HG02852 (cell line): ENCODE results near the gene PDCD1.
A peak's percentile ranks its signal among the peaks of the same experiment; 100 is the strongest.
"Not testable (repeated sequence)": the region's sequence is repeated elsewhere in the genome, so short reads cannot be mapped to it uniquely, and the experiment has no call there.

Experiments used
- ATAC-seq: cut with Tn5 transposase; IDR thresholded peaks from one replicate; pipeline ENCODE4 v1.9.1; 2021; ENCODE audit warnings: mild to moderate bottlenecking, moderate library complexity; ENCODE audit not compliant: unreplicated experiment

The PDCD1 gene

DNA sequence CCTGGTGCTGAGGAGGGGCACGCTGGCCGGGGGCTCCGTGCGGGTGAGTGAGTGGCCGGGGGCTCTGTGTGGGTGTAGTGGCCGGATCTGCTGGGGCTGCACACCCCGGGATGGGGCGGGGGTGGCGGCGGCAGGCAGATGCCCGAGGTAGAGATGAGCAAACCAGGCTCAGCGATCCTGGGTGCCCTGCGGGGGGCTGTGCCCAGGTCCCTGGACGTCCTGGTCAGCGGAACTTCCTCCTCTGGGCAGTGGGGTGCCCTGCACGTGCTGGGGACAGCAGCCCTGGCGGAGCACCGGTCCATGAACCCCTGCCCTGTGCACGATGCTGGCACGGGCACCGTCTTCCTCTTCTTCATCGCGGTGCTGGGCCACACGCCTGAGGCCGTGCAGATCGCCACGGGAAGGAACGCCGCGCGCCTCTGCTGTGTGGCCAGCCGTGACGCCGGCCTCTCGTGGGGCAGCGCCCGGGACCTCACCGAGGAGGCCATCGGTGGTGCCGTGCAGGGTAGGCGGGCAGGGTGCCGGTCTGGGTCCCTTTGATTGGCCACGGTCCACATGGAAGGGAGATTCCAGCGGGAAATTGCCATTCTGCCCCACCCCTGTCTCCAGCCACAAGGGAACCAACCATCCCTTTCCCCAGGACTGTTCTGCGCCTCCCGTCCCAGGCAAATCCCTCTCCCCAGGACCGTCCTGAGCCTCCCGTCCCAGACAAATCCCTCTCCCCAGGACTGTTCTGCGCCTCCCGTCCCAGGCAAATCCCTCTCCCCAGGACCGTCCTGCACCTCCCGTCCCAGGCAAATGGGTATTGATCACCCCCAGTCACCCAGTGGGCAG lies 43.8 kb downstream of the PDCD1 start:
- ATAC-seq: no peak

DNA sequence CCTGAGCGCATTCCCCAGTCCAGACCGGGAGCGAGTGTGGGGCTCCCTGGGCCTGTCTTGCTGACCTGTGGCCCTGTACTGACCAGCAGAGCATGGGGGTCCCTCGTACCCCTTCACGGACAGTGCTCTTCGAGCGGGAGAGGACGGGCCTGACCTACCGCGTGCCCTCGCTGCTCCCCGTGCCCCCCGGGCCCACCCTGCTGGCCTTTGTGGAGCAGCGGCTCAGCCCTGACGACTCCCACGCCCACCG lies 44.4 kb downstream of the PDCD1 start:
- no peak for ATAC-seq

DNA sequence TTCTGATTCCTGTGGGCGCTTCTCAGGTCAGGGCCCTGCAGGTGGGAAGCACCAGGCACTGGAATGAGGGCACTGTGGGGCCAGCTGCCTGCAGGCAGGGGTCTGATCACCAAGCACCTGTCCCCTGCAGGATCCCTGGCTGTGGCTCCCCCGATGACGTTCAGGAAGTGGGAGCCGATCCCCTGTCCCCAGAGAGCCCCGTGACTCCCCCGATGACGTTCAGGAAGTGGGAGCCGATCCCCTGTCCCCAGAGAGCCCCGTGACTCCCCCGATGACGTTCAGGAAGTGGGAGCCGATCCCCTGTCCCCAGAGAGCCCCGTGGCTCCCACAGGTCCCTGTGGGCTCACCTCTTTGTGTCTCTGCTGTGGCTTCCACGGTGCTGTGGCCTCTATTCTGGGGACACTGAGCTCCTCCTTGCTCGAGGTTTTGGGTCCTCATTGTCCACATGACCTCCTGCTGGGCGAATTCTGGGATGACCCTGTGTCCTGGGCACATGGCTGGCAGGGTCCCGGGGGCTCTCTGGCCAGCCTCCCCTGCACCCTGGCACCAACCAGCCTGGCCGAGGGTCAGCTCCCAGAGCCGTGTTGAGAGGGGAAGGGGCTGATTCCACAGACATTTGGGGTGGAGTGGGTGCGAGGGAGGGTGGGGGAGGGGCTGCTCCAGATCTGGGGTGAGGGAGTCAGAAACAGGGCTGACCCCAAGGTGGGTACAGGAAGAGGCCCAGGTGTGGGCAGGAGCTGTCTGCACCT lies 44.9 kb downstream of the PDCD1 start:
- no peak for ATAC-seq

DNA sequence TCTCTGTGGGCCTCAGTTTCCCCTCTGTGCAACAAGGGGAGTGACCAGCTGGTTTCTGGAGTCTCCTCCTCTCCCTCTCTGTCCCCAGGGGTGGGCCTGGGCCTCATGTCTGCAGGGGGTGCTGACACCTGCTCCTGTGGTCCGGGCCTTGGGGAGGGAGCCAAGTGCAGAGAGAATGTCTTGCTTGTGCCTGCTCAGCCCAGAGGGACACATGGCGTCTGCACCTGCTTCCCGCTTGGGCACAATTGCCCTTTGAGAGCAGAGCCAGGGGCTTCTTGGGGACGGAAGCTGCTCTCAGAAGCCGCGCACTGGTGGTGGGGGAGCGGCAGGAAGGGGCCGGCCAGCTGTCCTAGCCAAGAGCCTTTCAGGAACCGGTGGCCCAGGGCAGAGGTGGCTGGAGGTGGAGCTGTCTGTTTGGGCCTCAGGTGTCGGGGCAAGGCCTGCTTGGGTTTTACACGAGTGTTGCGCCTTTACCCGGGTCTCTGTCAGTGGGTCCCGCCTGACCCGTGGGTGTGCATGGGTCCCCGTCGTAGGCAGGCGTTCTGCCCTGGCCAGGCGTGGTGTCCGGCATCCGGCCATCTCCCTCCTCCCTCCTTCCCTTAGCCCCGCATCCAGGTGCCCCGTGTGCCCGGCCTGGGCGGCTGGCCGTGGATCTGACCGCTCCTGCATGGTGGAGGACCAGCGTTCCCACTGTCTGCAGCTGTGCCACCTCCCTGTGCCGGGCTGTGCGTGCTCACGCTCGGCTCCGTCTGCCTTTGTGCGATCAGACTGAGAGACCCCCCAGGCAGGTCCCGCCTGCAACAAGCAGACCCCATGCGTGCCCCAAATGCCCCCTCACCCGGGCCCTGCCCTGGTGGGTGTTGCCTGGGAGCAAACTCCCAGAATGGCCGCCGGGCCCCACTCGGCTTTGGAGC lies 45.7 kb downstream of the PDCD1 start:
- ATAC-seq: no peak

DNA sequence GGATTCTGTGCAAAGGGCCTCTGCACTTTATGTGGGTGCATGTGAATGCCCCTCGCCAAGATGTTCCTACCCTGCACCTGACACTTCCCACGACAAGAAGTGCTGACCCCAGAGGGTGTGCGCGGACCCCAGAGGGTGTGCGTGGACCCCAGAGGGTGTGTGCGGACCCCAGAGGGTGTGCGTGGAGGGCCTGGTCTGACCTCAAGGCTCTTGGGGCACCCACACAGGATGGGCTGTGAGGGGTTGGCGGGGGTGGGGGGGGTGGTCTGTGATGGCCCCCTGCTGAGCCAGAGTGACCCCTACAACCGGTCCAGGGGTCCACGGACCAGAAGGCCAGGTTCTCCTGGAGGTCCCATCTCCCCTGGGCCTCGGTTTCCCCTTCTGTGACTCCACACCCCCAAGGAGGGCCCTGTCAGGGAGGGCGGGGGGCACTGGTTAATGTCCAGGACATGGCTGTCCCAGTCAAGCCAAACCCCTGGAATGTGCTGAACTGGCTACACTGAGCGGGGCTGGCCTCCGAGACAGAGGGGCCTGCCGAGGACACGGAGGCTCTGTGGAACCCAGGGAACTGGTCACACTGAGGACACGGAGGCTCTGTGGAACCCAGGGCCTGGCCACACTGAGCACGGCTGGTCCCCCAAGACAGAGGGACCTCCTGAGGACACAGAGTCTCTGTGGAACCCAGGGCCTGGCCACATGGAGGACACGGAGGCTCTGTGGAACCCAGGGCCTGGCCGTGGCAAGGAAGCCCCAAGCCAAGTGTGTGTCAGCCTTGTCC lies 46.6 kb downstream of the PDCD1 start:
- no peak for ATAC-seq

DNA sequence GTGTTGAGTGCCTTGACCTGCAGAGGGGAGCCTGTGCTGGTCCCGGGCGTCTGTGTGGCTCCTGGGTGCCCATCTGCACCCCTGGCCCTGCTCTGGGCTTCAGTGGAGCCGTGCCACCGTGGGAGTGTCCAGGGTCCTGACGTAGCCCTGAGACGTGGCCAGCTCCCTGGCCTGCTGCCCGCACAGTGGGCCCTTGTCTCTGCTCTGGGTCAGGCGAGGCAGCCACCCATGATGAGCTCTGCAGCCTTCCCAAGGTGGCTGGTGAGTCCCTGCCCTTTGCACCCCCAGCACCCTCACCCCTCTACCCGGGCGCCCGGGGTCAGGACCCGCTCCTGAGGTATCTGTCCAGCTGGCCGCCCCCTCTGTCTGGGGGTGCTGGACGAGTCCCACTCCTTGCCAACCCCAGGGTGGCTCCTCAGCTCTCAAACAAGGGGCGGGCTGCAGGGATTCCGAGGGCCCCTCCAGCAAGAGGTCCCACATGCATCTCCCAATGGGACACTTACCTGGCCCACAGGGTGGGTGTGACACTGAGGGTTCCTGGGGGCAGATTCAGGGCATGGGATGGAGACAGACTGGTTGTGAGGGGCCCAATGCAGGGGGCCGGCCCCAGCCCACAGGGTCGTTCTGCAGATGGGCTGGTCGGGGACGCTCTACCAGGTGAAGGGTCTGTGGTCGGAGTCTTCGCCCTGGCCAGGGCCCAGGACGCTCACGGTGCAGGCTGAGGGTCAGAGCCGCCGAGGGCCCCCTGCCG lies 47.3 kb downstream of the PDCD1 start:
- ATAC-seq: no peak

DNA sequence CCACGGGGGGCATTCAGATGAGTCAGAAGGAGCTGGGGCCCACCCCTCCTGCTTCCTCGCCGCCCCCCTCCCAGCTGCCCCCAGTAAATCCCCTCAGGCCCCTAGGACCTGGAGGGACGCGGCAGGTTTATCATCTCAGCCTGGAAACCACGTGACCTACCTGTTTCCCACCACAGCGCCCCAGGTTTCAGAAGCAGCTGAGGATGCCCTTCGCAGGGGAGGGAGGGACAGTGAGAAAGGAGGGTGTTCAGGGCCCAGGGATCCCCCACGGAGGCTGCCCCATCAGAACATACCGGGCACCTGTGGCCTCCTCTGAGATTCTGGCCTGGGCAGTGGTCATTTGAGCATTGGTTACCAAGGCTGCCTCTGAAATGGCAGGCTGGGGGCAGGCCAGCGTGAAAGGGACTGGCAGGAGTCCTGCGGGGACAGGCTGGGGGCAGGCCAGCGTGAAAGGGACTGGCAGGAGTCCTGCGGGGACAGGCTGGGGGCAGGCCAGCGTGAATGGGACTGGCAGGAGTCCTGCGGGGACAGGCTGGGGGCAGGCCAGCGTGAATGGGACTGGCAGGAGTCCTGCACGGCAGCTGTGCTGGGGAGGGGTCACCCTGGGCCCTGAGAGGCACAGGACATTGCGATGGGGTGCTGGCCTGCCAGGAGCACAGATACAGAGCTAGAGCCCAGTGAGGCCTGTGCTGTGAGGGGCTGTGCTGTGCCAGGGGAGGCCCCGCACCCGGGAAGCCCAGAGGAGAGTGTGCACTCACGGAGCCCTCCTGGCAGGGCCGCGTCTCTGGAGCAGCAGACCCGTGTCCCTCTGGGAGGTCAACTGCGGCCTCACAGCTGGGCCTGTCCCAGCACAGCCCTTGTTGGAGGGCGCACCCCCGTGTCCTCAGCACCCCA lies 48.1 kb downstream of the PDCD1 start:
- no peak for ATAC-seq

DNA sequence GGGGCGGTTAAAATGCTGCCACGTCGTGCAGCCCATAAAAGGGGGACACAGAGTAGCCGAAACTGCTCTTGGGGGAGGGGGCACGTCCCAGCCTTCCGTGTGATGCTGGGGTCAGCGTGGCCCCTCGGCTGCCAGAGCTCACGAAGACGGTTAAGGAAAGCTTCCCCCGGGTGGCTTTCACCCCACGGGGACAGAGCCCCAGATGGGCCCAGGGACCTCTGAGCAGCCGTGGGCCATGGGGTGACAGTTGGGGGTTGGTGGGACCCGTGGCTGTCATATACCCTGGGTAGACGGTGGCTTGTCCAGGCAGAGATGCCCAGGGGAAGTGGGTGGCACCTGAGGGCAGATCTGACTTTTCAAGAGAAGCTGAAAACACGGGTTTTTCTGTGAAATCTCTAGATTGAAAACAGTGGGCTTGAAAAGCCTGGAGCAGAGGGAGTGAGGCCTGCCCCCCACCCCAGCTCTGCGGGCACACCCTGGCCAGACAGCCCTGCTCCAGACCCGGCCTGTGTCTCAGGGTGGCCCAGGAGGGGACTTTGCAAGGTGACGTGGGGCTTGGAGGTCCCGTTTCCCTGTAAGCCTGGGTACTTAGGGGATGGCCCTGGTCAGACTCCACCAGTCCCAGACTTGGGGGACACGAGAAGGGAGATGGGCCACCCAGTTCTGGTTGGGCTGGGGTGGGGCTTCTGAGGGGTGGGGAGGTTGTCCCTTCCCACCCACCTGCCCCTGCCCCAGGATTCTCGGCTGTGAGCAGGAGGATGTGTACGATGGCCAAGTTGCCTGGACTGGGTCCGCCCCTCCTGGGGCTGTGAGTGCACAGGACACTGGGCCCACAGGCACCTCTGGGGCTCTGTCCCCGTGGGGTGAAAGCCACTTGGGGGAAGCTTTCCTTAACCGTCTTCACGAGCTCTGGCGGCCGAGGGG lies 49.0 kb downstream of the PDCD1 start:
- ATAC-seq: no peak

DNA sequence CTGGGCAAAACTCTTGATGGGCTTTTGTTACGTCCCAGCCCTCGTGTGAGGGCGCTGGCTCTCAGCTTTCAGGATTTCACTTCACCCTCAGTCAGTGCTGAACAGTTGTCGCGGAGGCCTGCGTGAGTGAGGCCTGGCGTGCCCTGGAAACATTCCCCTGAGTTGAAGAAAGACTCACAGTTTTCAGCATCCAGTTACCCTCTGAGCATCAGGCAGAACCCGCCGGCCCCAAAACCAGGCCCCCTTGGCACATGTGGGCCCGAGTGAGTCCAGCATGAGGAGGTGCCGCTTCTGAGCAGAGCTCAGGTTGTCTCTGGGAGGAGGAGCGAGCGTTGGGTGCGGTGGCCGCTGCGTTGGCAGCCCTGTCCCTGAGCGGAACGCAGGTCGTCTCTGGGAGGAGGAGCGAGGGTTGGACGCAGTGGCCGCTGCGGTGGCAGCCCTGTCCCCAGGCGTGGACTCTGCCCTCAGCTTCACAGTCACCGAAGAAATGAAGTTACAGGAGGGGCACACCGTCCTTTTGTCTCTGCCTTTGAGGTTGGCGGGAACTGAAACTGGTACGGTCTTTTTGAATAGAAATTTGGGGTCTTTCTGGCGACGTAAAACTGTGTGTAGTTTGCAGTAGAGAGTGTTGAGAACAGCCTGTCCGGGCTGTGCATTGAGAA lies 49.8 kb downstream of the PDCD1 start, which contains the start of gene NEU4:
NEU4 (plus strand) TSS at position 473 of the 662 bp plus-strand sequence. CDS start 5,292 bp downstream, outside the sequence.
- ATAC-seq: no peak

DNA sequence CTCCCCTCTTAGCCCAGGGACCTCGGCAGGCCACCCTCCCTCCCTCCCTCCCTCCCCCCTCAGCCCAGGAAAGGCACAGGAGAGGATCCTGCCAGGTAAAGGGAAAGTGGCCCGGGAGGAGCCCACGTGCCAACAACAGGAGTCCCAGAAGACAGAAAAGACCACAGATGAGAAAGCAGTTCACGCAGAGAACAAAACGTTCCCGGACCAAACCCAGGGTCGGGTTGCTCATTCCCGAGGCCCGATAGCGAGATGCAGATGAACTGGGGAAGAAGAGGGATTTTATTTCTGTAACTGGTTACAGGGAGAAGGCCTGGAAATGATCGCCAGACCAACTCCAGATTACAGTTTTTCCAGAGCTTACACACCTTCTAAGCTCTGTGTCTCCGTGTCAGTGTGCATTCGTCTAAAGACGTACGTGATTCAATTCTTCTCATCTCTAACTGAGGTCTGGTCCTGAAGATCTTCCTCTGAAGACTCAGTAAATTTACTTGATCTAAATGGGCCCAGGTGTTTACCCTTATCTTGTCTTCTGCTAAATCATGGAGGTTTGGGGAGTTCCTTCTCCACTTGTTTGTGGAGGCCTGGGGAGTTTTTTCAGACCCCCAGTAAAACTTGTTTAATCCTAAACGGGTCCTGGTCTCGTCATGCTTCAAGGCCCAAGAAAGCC lies 50.5 kb downstream of the PDCD1 start:
- no peak for ATAC-seq

DNA sequence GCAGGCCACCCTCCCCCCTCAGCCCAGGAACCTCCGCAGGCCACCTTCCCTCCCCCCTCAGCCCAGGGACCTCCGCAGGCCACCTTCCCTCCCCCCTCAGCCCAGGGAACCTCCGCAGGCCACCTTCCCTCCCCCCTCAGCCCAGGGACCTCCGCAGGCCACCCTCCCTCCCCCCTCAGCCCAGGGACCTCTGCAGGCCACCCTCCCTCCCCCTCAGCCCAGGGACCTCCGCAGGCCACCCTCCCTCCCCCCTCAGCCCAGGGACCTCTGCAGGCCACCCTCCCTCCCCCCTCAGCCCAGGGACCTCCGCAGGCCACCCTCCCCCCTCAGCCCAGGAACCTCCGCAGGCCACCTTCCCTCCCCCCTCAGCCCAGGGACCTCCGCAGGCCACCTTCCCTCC lies 52.5 kb downstream of the PDCD1 start:
- ATAC-seq: not testable (repeated sequence)

DNA sequence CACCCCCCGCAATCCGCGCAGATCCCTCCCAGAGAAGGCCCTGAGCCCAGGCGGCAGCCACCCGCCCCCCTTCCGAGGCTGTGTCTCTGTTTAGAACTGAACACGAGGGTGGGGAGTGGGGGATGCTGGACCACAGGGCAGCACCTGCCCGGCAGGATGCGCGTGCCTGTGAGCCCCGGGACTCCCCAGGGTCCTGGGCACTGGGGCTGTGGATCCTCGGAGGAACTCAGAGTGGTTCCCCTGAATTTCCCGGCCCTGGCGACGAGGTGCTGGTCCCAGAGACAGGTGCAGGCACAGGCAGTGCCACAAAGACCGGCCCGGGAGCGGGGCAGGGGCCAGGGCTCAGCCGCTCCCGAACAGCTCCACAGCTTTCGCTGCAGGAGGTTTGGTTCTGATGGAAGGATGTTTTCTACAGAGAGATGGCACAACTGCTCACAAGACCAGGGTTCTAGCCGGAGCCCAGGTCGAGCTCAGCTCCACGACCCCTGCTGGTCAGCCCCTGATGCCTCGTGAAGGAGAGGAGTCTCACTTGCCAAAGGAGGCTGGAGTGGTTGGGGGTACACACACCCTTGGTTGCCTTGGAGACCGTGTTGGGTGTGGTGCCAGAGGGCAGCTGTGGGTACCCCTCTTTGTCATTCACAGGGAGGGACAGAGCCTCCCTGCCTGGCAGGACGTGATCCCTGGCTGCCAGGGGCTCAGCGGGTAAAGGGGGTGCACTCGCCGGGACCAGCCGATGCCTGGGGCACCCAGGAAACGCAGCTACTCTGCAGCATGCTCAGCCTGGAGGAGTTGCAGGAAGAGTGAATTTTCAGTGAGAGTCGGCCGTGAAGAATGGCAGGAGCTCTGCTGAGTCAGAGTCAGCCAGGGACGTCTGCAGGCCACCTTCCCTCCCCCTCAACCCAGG lies 54.1 kb downstream of the PDCD1 start:
- ATAC-seq: no peak

DNA sequence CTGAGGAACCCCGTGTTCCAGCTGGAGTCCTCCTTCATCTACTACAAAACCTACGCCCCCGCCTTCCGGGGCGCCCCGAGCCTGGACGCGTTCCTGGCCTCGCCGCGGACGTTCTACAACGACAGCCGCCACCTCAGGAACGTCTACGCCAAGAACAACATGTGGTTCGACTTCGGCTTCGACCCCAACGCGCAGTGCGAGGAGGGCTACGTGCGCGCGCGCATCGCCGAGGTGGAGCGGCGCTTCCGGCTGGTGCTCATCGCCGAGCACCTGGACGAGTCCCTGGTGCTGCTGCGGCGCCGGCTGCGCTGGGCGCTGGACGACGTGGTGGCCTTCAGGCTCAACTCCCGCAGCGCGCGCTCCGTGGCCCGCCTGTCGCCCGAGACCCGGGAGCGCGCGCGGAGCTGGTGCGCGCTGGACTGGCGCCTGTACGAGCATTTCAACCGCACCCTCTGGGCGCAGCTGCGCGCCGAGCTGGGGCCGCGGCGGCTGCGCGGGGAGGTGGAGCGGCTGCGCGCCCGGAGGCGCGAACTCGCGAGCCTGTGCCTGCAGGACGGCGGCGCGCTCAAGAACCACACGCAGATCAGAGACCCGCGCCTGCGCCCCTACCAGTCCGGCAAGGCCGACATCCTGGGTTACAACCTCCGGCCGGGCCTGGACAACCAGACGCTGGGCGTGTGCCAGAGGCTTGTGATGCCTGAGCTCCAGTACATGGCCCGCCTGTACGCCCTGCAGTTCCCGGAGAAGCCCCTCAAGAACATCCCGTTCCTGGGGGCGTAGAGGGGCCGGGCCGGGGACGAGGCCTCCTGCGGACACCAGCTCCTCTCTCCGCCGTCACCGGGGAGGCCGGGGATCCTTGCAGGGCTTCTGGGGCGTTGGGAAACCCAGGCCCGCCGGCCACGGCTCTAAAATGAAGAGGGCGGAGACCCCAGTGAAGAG lies 55.0 kb downstream of the PDCD1 start:
- peak; percentile 54 for ATAC-seq

DNA sequence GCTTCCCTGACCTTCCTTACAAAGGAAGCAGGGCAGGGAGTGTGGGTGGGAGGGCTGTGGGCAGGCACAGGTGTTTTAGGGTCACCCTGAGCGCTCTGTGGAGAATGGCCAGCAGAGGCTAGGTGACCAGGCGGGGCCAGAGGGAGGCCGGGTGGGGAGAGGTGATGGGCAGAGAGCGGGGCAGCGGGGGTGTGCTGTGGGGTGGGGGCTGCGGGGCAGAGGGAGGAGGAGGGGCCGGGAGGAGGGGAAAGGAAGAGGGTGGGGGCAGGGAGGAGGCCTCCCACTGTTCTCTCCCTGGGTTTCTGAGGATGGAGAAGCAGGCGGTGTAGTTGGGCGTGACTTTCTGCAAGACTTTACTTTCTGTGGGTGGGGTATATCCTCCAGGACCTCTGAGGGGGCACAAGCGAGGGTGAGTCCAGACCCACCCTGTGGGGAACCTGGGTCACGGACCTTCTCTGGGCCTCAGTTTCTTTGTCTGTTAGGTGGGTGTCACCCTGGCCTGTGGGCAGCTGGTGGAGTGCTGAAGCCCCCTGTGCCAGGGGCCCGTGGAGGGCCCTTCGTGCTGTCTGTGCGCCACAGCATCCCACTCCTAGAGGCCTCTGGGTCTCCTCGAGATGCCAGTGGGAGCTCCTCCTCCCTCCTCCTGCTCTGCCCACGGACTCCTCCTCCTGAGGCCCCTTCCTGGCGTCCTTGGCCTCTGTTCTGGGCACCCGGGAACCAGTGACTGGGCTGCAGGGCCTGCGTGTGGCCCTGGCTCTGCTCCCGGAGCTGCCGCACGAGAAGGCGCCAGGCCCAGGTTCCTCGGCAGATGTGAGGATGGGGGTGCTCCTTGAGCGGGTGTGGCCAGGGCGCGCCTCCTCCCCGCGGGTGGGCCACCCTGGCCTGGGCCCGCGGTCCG lies 56.0 kb downstream of the PDCD1 start:
- no peak for ATAC-seq
